WERI-Rb-1 (cell line): Measurements from ENCODE around the gene PKHD1.

Experiments
- DNase-seq: peaks from one replicate; pipeline ENCODE4 v3.0.0-alpha.2; 2020
- H3K27ac ChIP-seq: fragments of 250-450 bp; sonication (Bioruptor Pico); 2 replicates; pipeline ENCODE4 v1.5.1; 2020; ENCODE audit warnings: mild to moderate bottlenecking, moderate library complexity
- H3K27me3 ChIP-seq: fragments of 250-450 bp; sonication (Bioruptor Pico); 2 replicates; pipeline ENCODE4 v1.5.1; 2021; ENCODE audit warnings: mild to moderate bottlenecking, low read depth, moderate library complexity; ENCODE audit not compliant: insufficient read depth, severe bottlenecking
- H3K36me3 ChIP-seq: fragments of 250-450 bp; sonication (Bioruptor Pico); 2 replicates; pipeline ENCODE4 v1.5.1; 2020; ENCODE audit warnings: mild to moderate bottlenecking, moderate library complexity
- H3K4me3 ChIP-seq: 2 replicates; pipeline ENCODE4 v1.5.1; 2011; ENCODE audit warnings: low read depth, mild to moderate bottlenecking, control low read depth, low read length
- H3K9me3 ChIP-seq: fragments of 250-450 bp; sonication (Bioruptor Pico); 2 replicates; pipeline ENCODE4 v1.5.1; 2021; ENCODE audit warnings: mild to moderate bottlenecking, moderate library complexity; ENCODE audit not compliant: severe bottlenecking
- TF ChIP-seq, protein P1 (sequence below): IDR thresholded peaks from 2 replicates; pipeline ENCODE4 v1.5.1; 2011; ENCODE audit warnings: low read depth, mild to moderate bottlenecking, control low read depth, inconsistent platforms, low read length

Gene PKHD1

DNA sequence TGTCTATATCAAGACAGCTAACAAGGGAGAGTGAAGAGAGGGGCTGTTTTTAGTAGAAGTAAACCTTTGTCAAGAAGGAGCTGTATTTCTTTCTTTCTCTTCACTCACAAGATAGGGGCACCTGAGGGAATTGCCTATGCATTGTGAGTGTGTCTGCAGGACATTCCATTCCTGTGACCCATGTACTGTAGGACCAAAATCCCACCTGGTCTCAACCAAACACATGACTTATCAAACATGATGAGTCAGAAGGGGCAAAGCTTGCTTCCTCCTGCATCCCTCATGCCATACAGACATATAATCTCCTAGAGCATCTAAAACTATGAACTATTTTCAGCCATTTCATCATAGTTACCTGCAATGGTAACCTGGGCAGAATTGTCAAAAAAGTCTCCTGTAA lies 21.8 kb downstream of the PKHD1 start:
- H3K27ac ChIP-seq = no peak overlapping the region

DNA sequence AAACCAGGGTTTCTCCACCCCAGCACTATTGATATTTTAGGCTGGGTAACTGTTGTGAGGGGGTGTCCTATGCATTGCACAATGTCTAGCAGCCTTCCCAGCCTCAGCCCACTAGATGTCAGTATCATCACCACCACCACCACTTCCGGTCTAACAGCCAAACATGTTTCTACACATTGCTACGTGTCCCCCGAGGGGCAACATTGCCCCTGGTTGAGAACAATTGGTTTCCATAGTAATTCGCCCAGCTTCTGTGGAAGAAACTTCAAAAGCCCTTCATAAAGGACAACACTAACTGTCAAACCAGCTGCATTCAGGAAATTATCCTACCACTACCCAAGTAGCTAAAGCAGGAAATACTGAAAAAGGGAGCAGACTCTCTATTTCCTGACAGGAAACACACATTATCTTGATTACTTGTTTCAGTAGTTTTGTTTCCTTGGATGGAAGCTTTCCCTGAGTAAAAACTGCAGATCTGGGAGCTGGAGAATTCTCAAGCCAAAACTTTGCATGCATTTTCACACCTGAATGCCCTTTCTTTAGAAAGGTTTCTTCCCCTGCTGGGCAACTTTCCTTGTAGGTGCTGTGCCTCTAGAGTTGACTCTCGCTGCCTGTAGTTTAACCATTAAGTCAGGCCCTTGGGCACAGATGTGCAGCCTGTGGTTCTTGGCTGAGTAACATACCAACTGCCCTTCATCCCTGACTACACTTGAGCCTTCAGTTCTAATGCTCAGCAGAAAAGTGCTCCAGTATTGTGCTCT lies 23.6 kb downstream of the PKHD1 start:
- peak; percentile 84 for DNase-seq

More for the DNA sequence above, 21.8 kb downstream of the PKHD1 start:
- Histone ChIP-seq H3K36me3 (no peaks in the 10 kb centered on the region), H3K27me3 (no peaks in the 10 kb centered on the region), H3K9me3 (no peaks in the 10 kb centered on the region), H3K4me3 (no peak overlapping the region)
- TF ChIP-seq, protein P1, sequence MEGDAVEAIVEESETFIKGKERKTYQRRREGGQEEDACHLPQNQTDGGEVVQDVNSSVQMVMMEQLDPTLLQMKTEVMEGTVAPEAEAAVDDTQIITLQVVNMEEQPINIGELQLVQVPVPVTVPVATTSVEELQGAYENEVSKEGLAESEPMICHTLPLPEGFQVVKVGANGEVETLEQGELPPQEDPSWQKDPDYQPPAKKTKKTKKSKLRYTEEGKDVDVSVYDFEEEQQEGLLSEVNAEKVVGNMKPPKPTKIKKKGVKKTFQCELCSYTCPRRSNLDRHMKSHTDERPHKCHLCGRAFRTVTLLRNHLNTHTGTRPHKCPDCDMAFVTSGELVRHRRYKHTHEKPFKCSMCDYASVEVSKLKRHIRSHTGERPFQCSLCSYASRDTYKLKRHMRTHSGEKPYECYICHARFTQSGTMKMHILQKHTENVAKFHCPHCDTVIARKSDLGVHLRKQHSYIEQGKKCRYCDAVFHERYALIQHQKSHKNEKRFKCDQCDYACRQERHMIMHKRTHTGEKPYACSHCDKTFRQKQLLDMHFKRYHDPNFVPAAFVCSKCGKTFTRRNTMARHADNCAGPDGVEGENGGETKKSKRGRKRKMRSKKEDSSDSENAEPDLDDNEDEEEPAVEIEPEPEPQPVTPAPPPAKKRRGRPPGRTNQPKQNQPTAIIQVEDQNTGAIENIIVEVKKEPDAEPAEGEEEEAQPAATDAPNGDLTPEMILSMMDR = no peak
- no peak for DNase-seq

DNA sequence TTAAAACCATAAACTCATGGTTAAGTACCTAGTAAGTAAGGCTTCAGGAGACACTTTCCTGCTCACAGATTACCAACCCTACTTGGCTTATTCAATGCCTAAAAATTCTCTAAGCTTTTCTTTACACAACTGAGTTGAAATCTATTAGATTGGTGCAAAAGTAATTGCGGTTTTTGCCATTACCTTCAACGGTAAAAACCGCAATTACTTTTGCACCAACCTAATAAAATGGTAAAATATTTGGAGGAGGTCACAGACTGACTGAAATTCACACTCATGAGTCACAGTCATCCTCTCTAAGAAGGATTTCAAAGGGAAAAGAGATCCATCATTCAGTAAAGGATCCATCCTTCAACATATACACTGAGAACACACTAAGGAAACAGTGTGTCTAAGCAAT lies 25.9 kb downstream of the PKHD1 start:
- Histone ChIP-seq H3K9me3 (no peaks in the 10 kb centered on the region), H3K27ac (no peak overlapping the region), H3K36me3 (no peaks in the 10 kb centered on the region), H3K4me3 (no peak overlapping the region), H3K27me3 (no peaks in the 10 kb centered on the region)
- no peak for DNase-seq
- TF ChIP-seq, protein P1 = no peak

More for the DNA sequence above, 23.6 kb downstream of the PKHD1 start:
- TF ChIP-seq, protein P1 = peak; percentile 95
- H3K27me3 ChIP-seq = no peaks in the 10 kb centered on the region
- no peaks in the 10 kb centered on the region for H3K9me3 ChIP-seq
- H3K36me3 ChIP-seq = no peaks in the 10 kb centered on the region
- peak overlapping the region; percentile 18 for H3K4me3 ChIP-seq
- H3K27ac ChIP-seq = no peak overlapping the region

DNA sequence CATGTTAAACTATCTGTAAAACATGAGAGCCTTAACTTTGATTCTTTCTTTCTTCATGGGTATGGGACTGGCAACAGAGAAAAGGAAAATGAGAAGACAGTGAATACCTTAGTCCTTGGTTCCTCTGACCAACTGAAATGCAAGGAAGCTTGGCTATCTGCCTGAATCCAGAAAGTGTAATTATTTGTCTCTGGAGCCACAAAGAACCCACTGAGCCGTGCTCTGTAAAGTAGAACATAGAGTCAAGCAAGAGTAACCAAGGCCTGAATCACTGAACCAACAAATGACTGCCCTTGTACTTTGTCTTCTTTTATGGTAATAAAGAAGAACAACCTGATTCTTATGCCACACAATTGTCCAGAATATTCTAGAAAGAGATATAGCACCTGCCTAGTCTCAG lies 27.6 kb downstream of the PKHD1 start:
- no peaks in the 10 kb centered on the region for H3K27me3 ChIP-seq
- H3K4me3 ChIP-seq = no peak overlapping the region
- no peaks in the 10 kb centered on the region for H3K36me3 ChIP-seq
- DNase-seq = no peak
- H3K9me3 ChIP-seq = no peaks in the 10 kb centered on the region
- TF ChIP-seq, protein P1 = no peak
- H3K27ac ChIP-seq = no peak overlapping the region

DNA sequence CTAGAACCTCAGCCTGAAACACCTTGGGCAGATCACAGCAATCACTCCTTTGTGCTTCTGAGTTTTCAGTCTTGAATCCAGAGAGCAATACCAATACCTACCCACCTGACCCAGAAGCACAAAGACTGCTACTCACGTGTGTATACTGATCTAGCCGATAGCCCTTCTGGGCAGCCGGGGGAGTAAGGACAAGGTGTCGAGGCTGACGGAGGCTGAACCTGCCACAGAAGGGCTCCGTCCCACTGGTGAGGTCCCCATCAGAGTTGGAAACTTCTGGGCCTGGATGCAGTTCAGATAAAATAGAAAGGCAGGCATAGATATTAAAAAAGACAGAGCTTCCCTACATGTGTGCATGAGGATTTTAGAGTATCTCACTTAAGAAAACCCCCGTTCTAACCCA lies 32.0 kb downstream of the PKHD1 start:
- Histone ChIP-seq H3K27ac (no peak overlapping the region), H3K9me3 (no peaks in the 10 kb centered on the region), H3K36me3 (no peaks in the 10 kb centered on the region), H3K4me3 (no peak overlapping the region), H3K27me3 (no peaks in the 10 kb centered on the region)
- TF ChIP-seq, protein P1 = no peak
- no peak for DNase-seq
